GM19395 (cell line): ENCODE measurements around the gene SPATA18.

Experiments
- ATAC-seq: cut with Tn5 transposase; IDR thresholded peaks from one replicate; pipeline ENCODE4 v1.9.1; 2021; ENCODE audit warnings: mild to moderate bottlenecking, moderate library complexity; ENCODE audit not compliant: unreplicated experiment

The SPATA18 gene

GRCh38 chr4:52051213-52051614 is at the start of gene SPATA18:
Gene SPATA18, plus strand, starts transcription at chr4:52051304. Its CDS starts 401 bp downstream, at chr4:52051705.
- peak; percentile 39 for ATAC-seq

- ATAC-seq = no peak
Observed at GRCh38 chr4:52001616-52002015, 49.5 kb upstream of the SPATA18 start.

- ATAC-seq = no peak
Observed at GRCh38 chr4:52004414-52004813, 46.7 kb upstream of the SPATA18 start.

GRCh38 chr4:52005604-52006273 is 45.4 kb upstream of the SPATA18 start:
- ATAC-seq = no peak

GRCh38 chr4:52006887-52007286 is 44.2 kb upstream of the SPATA18 start:
- no peak for ATAC-seq

GRCh38 chr4:52010986-52011385 is 40.1 kb upstream of the SPATA18 start:
- ATAC-seq = no peak

- no peak for ATAC-seq
Observed at GRCh38 chr4:52012651-52013050, 38.5 kb upstream of the SPATA18 start.

GRCh38 chr4:52014903-52015302 is 36.2 kb upstream of the SPATA18 start:
- ATAC-seq = no peak

- ATAC-seq = no peak
Observed at GRCh38 chr4:52015366-52015765, 35.7 kb upstream of the SPATA18 start.

GRCh38 chr4:52016981-52017380 is 34.1 kb upstream of the SPATA18 start:
- ATAC-seq = no peak

GRCh38 chr4:52017814-52018213 is 33.3 kb upstream of the SPATA18 start:
- ATAC-seq = no peak

GRCh38 chr4:52019936-52020657 is 31.0 kb upstream of the SPATA18 start, which contains the start of gene LRRC66:
Gene LRRC66, minus strand, starts transcription at chr4:52020363. Its CDS starts 2,750 bp downstream, at chr4:52017613.
- ATAC-seq = no peak

- no peak for ATAC-seq
Observed at GRCh38 chr4:52028970-52029369, 22.1 kb upstream of the SPATA18 start.

- ATAC-seq = no peak
Observed at GRCh38 chr4:52032005-52032404, 19.1 kb upstream of the SPATA18 start.

- ATAC-seq = no peak
Observed at GRCh38 chr4:52035190-52035589, 15.9 kb upstream of the SPATA18 start.

- no peak for ATAC-seq
Observed at GRCh38 chr4:52036886-52037530, 14.1 kb upstream of the SPATA18 start.

GRCh38 chr4:52037689-52038102 is 13.4 kb upstream of the SPATA18 start:
- ATAC-seq = peak; percentile 65

- peak; percentile 90 for ATAC-seq
Observed at GRCh38 chr4:52038103-52038912, 12.8 kb upstream of the SPATA18 start, which contains the start of gene SGCB. Gene SGCB, minus strand, starts transcription at chr4:52038299. Its CDS starts 40 bp downstream, at chr4:52038259.

GRCh38 chr4:52045028-52045427 is 6.1 kb upstream of the SPATA18 start:
- ATAC-seq = no peak

- ATAC-seq = no peak
Observed at GRCh38 chr4:52049266-52049665, 1.8 kb upstream of the SPATA18 start.
